HG02852 (cell line): ENCODE data around the gene PTPRG.

Source experiments
- ATAC-seq: cut with Tn5 transposase; IDR thresholded peaks from one replicate; pipeline ENCODE4 v1.9.1; 2021; ENCODE audit warnings: mild to moderate bottlenecking, moderate library complexity; ENCODE audit not compliant: unreplicated experiment

PTPRG gene

GRCh38 chr3:61877359-61878138 lies 316.2 kb downstream of the PTPRG start:
- peak; percentile 80 for ATAC-seq

GRCh38 chr3:61882253-61882652 lies 320.9 kb downstream of the PTPRG start:
- no peak for ATAC-seq

GRCh38 chr3:61884794-61885193 lies 323.4 kb downstream of the PTPRG start:
- ATAC-seq = no peak

- no peak for ATAC-seq
Measured at GRCh38 chr3:61885414-61885813, 324.0 kb downstream of the PTPRG start.

- no peak for ATAC-seq
Measured at GRCh38 chr3:61887206-61887605, 325.8 kb downstream of the PTPRG start.

- no peak for ATAC-seq
Measured at GRCh38 chr3:61889259-61889658, 327.9 kb downstream of the PTPRG start.

GRCh38 chr3:61890167-61890566 lies 328.8 kb downstream of the PTPRG start:
- ATAC-seq = no peak

- no peak for ATAC-seq
Measured at GRCh38 chr3:61890586-61890985, 329.2 kb downstream of the PTPRG start.

GRCh38 chr3:61892891-61893290 lies 331.5 kb downstream of the PTPRG start:
- no peak for ATAC-seq

- no peak for ATAC-seq
Measured at GRCh38 chr3:61893840-61894566, 332.6 kb downstream of the PTPRG start.

- peak; percentile 95 for ATAC-seq
Measured at GRCh38 chr3:61894988-61895935, 333.9 kb downstream of the PTPRG start.

- no peak for ATAC-seq
Measured at GRCh38 chr3:61896251-61896650, 334.9 kb downstream of the PTPRG start.

GRCh38 chr3:61897848-61898247 lies 336.5 kb downstream of the PTPRG start:
- ATAC-seq = no peak

- ATAC-seq = no peak
Measured at GRCh38 chr3:61899700-61900462, 338.5 kb downstream of the PTPRG start.

- no peak for ATAC-seq
Measured at GRCh38 chr3:61901496-61901895, 340.1 kb downstream of the PTPRG start.

GRCh38 chr3:61901986-61902385 lies 340.6 kb downstream of the PTPRG start:
- no peak for ATAC-seq

- ATAC-seq = no peak
Measured at GRCh38 chr3:61903074-61903473, 341.7 kb downstream of the PTPRG start.

- ATAC-seq = no peak
Measured at GRCh38 chr3:61903931-61904657, 342.7 kb downstream of the PTPRG start.

GRCh38 chr3:61907210-61907795 lies 345.9 kb downstream of the PTPRG start:
- no peak for ATAC-seq
